HS-27A (cell line): ENCODE results near the gene LRBA.

Experiments used
- DNase-seq: peaks from one replicate; pipeline ENCODE4 v3.0.0-alpha.2; 2012; ENCODE audit warnings: low read depth, missing footprints

Gene LRBA

GRCh38 chr4:150237110-150237872, 777.8 kb downstream of the LRBA start:
- DNase-seq = peak; percentile 84

DNA sequence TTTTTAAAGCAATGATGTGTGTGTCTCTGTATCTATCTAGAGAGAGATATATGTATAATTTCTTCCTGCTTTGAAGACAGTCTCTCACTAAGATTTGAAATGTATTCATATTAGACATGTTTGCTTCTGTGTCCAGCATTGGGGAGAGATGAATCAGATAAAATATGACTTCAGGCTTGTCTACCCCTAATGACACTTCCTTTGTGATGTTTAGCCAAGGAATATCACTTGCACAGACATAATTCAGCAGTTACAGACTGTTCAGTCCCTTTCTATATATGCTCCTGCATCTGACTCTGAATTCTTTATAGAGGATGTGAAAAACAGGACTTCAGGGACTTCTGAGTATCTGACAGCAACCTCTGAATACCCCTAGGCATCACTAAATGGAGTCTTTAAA, 778.5 kb downstream of the LRBA start:
- DNase-seq = no peak

DNA sequence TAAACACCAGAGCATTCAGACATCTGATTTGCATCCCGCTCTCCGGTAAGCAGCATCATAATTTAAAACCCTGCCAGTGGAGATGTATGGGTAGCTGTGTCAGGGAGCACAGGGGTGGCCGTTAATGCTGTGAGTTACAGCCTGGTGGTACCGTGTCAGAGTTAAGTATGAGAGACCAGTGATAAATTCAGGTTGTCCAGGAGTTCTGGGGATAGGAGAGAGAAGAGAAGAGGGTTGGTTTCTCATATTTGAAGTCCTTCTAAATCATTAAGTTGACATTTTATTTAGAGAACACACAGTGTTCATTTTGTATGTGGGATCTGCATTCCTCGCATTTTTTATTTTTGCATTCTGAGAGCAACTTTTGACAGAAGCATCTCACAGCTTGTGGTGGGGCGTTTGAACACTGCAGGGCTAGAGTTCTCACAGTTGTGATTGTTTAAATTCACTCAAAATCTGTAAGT, 779.2 kb downstream of the LRBA start:
- no peak for DNase-seq

DNA sequence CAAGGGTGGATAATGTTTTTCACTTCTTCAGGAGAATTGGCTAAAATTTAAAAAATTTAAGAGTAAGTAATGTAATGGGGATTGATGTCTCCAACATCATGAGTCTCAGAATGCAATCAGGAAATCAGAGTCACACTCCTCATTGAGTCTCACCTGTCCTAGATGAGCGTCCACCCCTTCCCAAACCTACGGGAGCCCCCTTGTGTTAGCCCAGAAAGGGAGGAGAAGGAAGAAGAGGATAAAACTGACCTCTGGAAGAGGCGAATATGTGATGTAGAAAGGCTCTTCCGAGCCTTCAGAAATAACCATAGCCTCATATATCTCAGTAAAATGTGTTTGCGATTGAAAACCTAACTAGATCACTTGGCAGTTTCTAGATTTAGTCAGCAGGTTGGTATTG, 779.8 kb downstream of the LRBA start:
- DNase-seq = no peak

DNA sequence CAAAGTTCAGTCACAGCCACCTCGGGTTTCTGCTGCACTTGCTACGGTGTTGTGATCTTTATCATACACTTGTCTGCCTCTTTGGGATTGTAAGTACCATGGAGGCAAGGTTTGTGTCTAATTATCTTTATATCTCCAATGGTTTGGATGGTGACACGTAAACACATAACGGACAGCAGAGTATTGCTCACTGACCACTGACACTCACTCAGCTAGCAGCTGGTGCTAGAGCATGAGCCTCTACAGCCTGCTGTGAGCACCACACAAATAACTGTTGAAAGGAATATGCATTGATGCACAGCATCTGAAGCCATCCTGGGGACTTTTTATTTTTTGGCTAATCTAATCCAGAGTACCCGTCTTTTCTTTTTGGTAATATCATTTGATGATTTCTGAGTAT, 780.8 kb downstream of the LRBA start:
- no peak for DNase-seq

- no peak for DNase-seq
Measured at GRCh38 chr4:150232029-150232428, 783.1 kb downstream of the LRBA start.

- DNase-seq = no peak
Measured at GRCh38 chr4:150231107-150231770, 783.8 kb downstream of the LRBA start.

DNA sequence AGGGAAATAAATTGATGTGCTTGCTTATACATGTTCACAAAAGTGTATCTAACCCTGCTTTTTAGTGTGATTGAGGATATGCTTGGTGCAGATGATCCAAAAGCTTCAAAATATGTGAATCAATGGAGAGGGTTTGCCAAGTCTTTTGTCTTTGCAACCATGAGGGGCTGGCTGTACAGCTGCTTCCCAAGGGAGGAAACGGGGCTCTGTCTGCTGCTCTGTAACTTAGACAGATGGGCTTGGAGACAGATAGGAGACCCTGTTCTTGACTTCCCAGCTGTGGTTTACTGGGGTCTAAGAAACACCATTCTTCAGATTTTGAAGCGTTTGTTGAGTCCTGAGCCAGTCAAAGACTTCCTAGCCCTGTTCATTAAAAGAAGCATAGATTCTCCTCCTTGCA, 784.5 kb downstream of the LRBA start:
- no peak for DNase-seq

GRCh38 chr4:150229520-150229919, 785.6 kb downstream of the LRBA start:
- DNase-seq = no peak

- DNase-seq = peak; percentile 76
Measured at GRCh38 chr4:150224896-150225591, 790.0 kb downstream of the LRBA start.

GRCh38 chr4:150219841-150220240, 795.2 kb downstream of the LRBA start:
- no peak for DNase-seq

GRCh38 chr4:150218447-150218846, 796.6 kb downstream of the LRBA start:
- DNase-seq = no peak

DNA sequence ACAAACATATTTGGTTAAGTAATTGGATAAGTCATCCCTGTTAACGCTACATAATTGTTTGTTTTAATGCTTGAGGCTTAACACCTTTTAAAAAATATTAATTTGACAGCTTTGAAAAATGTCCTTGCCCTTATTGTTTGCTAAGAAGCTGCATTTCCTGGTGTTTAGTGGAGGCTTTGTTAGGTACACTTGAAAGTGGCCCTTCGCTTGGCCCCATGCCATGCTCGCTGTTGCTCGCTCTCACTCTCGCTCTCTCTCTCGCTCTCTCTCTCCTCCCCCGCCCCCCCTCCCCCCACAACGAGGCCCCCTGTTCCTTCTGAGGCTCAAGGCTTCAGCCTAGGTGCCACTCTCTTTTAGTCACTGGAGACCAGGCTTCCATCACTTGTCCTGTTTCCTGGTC, 797.3 kb downstream of the LRBA start:
- DNase-seq = no peak

- no peak for DNase-seq
Measured at GRCh38 chr4:150217192-150217591, 797.9 kb downstream of the LRBA start.

- DNase-seq = no peak
Measured at GRCh38 chr4:150216726-150217125, 798.4 kb downstream of the LRBA start.

GRCh38 chr4:150215601-150216000, 799.5 kb downstream of the LRBA start:
- no peak for DNase-seq
